H9 (cell line): ENCODE data around the gene RALA. TPM values are rescaled to one million over a fixed set of nuclear protein-coding genes. Genes with fewer than 3 reads are reported as not detected.

Experiments used
- DNase-seq: peaks from one replicate; pipeline ENCODE4 v3.0.0-alpha.2; 2017
- H2AFZ ChIP-seq: one replicate; pipeline ENCODE4 v1.6.1; 2013; ENCODE audit warnings: mild to moderate bottlenecking, low read length, control low read depth, moderate library complexity
- H2AK5ac ChIP-seq: 2 replicates; pipeline ENCODE4 v1.6.1; 2013; ENCODE audit warnings: low read length, control low read depth, mixed read lengths; ENCODE audit not compliant: insufficient read length
- H2BK120ac ChIP-seq: one replicate; pipeline ENCODE4 v1.6.1; 2013; ENCODE audit warnings: low read depth, mild to moderate bottlenecking, low read length, control low read depth, inconsistent platforms; ENCODE audit not compliant: poor library complexity, severe bottlenecking
- H2BK12ac ChIP-seq: 2 replicates; pipeline ENCODE4 v1.6.1; 2013; ENCODE audit warnings: low read length, control low read depth, mixed read lengths, low read depth; ENCODE audit not compliant: insufficient read length
- H2BK15ac ChIP-seq: 2 replicates; pipeline ENCODE4 v1.6.1; 2013; ENCODE audit warnings: low read depth, low read length, control low read depth
- H2BK20ac ChIP-seq: one replicate; pipeline ENCODE4 v1.6.1; 2013; ENCODE audit warnings: low read depth, mild to moderate bottlenecking, low read length, control low read depth, inconsistent platforms; ENCODE audit not compliant: poor library complexity, severe bottlenecking
- H2BK5ac ChIP-seq: 2 replicates; pipeline ENCODE4 v1.6.1; 2013; ENCODE audit warnings: low read length, control low read depth, mixed read lengths; ENCODE audit not compliant: insufficient read length
- H3K14ac ChIP-seq: 2 replicates; pipeline ENCODE4 v1.6.1; 2013; ENCODE audit warnings: low read length, control low read depth; ENCODE audit not compliant: insufficient read depth
- H3K18ac ChIP-seq: 2 replicates; pipeline ENCODE4 v1.6.1; 2013; ENCODE audit warnings: low read depth, mild to moderate bottlenecking, mixed read lengths, low read length, control low read depth; ENCODE audit not compliant: insufficient read length
- H3K23ac ChIP-seq: 2 replicates; pipeline ENCODE4 v1.6.1; 2013; ENCODE audit warnings: low read length, control low read depth, mixed read lengths, low read depth; ENCODE audit not compliant: insufficient read length
- H3K23me2 ChIP-seq: 2 replicates; pipeline ENCODE4 v1.6.1; 2013; ENCODE audit warnings: low read depth, mild to moderate bottlenecking, mixed read lengths, low read length, control low read depth; ENCODE audit not compliant: insufficient read length, poor library complexity, severe bottlenecking
- H3K27ac ChIP-seq: 2 replicates; pipeline ENCODE4 v1.5.1; 2013; ENCODE audit warnings: low read length, control low read depth, mixed read lengths, low read depth; ENCODE audit not compliant: insufficient read length
- H3K27me3 ChIP-seq: 2 replicates; pipeline ENCODE4 v1.6.1; 2013; ENCODE audit warnings: low read length, control low read depth, inconsistent platforms; ENCODE audit not compliant: insufficient read depth
- H3K4ac ChIP-seq: 2 replicates; pipeline ENCODE4 v1.6.1; 2013; ENCODE audit warnings: low read depth, mild to moderate bottlenecking, control low read depth, inconsistent platforms, low read length, moderate library complexity
- H3K4me1 ChIP-seq: 2 replicates; pipeline ENCODE4 v1.6.1; 2013; ENCODE audit warnings: low read length, control low read depth, inconsistent platforms; ENCODE audit not compliant: insufficient read depth
- H3K4me2 ChIP-seq: 2 replicates; pipeline ENCODE4 v1.6.1; 2013; ENCODE audit warnings: low read length, control low read depth, mixed read lengths; ENCODE audit not compliant: insufficient read length, insufficient read depth
- H3K56ac ChIP-seq: 2 replicates; pipeline ENCODE4 v1.6.1; 2013; ENCODE audit warnings: low read depth, mild to moderate bottlenecking, mixed read lengths, low read length, control low read depth; ENCODE audit not compliant: insufficient read length
- H3K79me1 ChIP-seq: 2 replicates; pipeline ENCODE4 v1.6.1; 2013; ENCODE audit warnings: low read depth, mild to moderate bottlenecking, moderate library complexity, low read length, control low read depth, inconsistent platforms; ENCODE audit not compliant: insufficient read depth, poor library complexity, severe bottlenecking
- H3K79me2 ChIP-seq: 2 replicates; pipeline ENCODE4 v1.6.1; 2013; ENCODE audit warnings: low read length, control low read depth, inconsistent platforms; ENCODE audit not compliant: insufficient read depth
- H3K9ac ChIP-seq: 2 replicates; pipeline ENCODE4 v1.6.1; 2013; ENCODE audit warnings: low read length, control low read depth, mixed read lengths; ENCODE audit not compliant: insufficient read length; ENCODE audit errors: extremely low read depth
- H3K9me3 ChIP-seq: one replicate; pipeline ENCODE4 v1.6.1; 2013; ENCODE audit warnings: low read depth, low read length, inconsistent platforms; ENCODE audit not compliant: control insufficient read depth
- H3T11ph ChIP-seq: one replicate; pipeline ENCODE4 v1.6.1; 2013; ENCODE audit warnings: mild to moderate bottlenecking, low read length, control low read depth, inconsistent platforms
- H4K20me1 ChIP-seq: one replicate; pipeline ENCODE4 v1.6.1; 2013; ENCODE audit not compliant: control insufficient read depth, insufficient read length, insufficient read depth
- H4K5ac ChIP-seq: 2 replicates; pipeline ENCODE4 v1.6.1; 2013; ENCODE audit warnings: low read depth, mild to moderate bottlenecking, mixed read lengths, low read length, control low read depth; ENCODE audit not compliant: insufficient read length
- H4K8ac ChIP-seq: replicated peaks from 2 replicates; pipeline ENCODE4 v1.6.1; 2013; ENCODE audit warnings: low read length, control low read depth, mixed read lengths, low read depth; ENCODE audit not compliant: insufficient read length
- H4K91ac ChIP-seq: 2 replicates; pipeline ENCODE4 v1.6.1; 2013; ENCODE audit warnings: low read depth, mild to moderate bottlenecking, moderate library complexity, mixed read lengths, low read length, control low read depth; ENCODE audit not compliant: insufficient read length
- H3K27ac Mint-ChIP-seq, 3 experiments: 2 replicates in 2 of 3; 3 replicates in 1 of 3; pipeline ENCODE4 v1.8.0; 2020 to 2021; ENCODE audit warnings: mixed read lengths in 3 of 3, mild to moderate bottlenecking in 1 of 3, moderate library complexity in 1 of 3
- H3K27me3 Mint-ChIP-seq: 2 replicates; pipeline ENCODE4 v1.8.0; 2021; ENCODE audit warnings: low read depth, mild to moderate bottlenecking, moderate library complexity, mixed read lengths
- H3K36me3 Mint-ChIP-seq, 3 experiments: 2 replicates in 2 of 3; 3 replicates in 1 of 3; pipeline ENCODE4 v1.8.0; 2020 to 2021; ENCODE audit warnings: low read depth in 3 of 3, mixed read lengths in 3 of 3; ENCODE audit not compliant: insufficient read depth in 1 of 3
- H3K4me1 Mint-ChIP-seq, 2 experiments: 2 replicates each; pipeline ENCODE4 v1.8.0; 2020; ENCODE audit warnings: mixed read lengths in 2 of 2
- H3K4me3 Mint-ChIP-seq, 2 experiments: 2 replicates in 1 of 2; 3 replicates in 1 of 2; pipeline ENCODE4 v1.8.0; 2020 to 2021; ENCODE audit warnings: mild to moderate bottlenecking in 2 of 2, mixed read lengths in 2 of 2, moderate library complexity in 1 of 2
- H3K9me3 Mint-ChIP-seq, 2 experiments: 2 replicates in 1 of 2; 3 replicates in 1 of 2; pipeline ENCODE4 v1.8.0; 2020; ENCODE audit warnings: mild to moderate bottlenecking in 2 of 2, mixed read lengths in 2 of 2, moderate library complexity in 1 of 2
- WGBS: extraction: QIAGEN DNeasy Blood & Tissue Kit; methylation state at CpG from one replicate; pipeline ENCODE4 v1.1.7; 2013; ENCODE audit warnings: missing lambda C conversion rate, low lambda C conversion rate, mixed read lengths; ENCODE audit not compliant: insufficient read length; ENCODE audit errors: extremely low coverage; 5-methylcytosine and 5-hydroxymethylcytosine counted together
- total RNA-seq: library from RNA; stranded (reverse); gene quantifications from 2 replicates; pipeline ENCODE4 v1.2.1, GENCODE V29; 2021
- TF ChIP-seq, protein P1 (sequence below): fragments of 200-600 bp; sonication (generic); conservative IDR thresholded peaks from 3 replicates; pipeline ENCODE4 v1.8.0; 2021; ENCODE audit warnings: antibody characterized with exemption, mild to moderate bottlenecking

The RALA gene
- total RNA-seq, 1 experiment from 2014 or later = 57.5 TPM

DNA sequence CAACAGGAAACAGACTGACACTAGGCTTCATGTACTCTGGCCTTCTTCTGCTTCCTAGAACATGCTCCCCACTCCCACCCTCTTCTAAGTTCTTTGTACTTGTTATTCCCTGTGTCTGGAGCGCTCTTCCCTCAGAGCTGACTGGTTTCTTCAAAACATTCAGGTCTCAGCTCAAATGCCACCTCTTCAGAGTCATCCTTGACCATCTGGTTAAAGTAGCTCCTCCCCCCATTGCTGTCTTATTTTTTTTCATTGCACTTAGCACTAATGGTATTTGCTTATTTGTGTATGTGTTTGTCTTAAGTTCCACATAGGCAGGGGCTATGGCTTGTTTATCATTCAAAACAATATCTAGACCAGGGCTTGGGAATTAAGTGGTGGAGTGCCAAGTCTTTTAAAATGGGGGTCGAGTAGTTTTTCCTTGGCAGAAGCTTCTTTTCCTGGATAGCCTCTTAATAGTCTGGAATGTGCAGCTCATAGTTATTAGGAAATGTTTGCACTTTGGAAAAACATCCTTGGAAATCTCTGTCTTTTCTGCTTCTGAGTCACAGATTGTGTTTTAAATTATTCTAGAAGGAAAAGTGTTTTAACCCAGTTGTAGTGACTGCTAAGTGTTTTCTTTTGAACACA lies 60.0 kb downstream of the RALA start:
- Histone ChIP-seq H3K9ac (no peak overlapping the region), H2BK12ac (no peak overlapping the region), H3K23me2 (no peaks in the 10 kb centered on the region), H3K9me3 (no peaks in the 10 kb centered on the region), H4K5ac (no peak overlapping the region), H3K27me3 (no peaks in the 10 kb centered on the region), H2BK120ac (peak overlapping the region; percentile 76), H2BK5ac (no peak overlapping the region), H4K91ac (no peak overlapping the region), H3K4ac (no peak overlapping the region), H3T11ph (no peak overlapping the region), H3K4me2 (no peak overlapping the region), H3K56ac (no peak overlapping the region), H4K8ac (no peak overlapping the region), H2AFZ (no peak overlapping the region), H4K20me1 (no peaks in the 10 kb centered on the region), H3K27ac (no peak overlapping the region), H3K79me1 (peaks cover 2% of the 10 kb centered on the region), H3K18ac (no peak overlapping the region), H2BK15ac (no peak overlapping the region), H2BK20ac (no peak overlapping the region), H3K14ac (no peak overlapping the region), H3K4me1 (peaks cover 8% of the 10 kb centered on the region; the same call in 1 of the 2 replicates), H3K23ac (no peak overlapping the region), H3K79me2 (peaks cover 5% of the 10 kb centered on the region; the same call in 1 of the 2 replicates), H2AK5ac (no peak overlapping the region)
- no CpG with 5 or more reads among the region's 2 CpGs for WGBS
- Mint-ChIP-seq H3K27me3 (no peaks in the 10 kb centered on the region), H3K9me3 (no peaks in the 10 kb centered on the region), H3K36me3 (peaks cover 6 to 8% (median 7%) of the 10 kb centered on the region in 3 experiments), H3K4me3 (no peak overlapping the region), H3K4me1 (peaks cover 25 to 27% of the 10 kb centered on the region in 2 experiments), H3K27ac (peak overlapping the region; percentile 1 to 61 (median 51); a peak in 3 of 7 replicates)
- no peak for DNase-seq
- TF ChIP-seq, protein P1, sequence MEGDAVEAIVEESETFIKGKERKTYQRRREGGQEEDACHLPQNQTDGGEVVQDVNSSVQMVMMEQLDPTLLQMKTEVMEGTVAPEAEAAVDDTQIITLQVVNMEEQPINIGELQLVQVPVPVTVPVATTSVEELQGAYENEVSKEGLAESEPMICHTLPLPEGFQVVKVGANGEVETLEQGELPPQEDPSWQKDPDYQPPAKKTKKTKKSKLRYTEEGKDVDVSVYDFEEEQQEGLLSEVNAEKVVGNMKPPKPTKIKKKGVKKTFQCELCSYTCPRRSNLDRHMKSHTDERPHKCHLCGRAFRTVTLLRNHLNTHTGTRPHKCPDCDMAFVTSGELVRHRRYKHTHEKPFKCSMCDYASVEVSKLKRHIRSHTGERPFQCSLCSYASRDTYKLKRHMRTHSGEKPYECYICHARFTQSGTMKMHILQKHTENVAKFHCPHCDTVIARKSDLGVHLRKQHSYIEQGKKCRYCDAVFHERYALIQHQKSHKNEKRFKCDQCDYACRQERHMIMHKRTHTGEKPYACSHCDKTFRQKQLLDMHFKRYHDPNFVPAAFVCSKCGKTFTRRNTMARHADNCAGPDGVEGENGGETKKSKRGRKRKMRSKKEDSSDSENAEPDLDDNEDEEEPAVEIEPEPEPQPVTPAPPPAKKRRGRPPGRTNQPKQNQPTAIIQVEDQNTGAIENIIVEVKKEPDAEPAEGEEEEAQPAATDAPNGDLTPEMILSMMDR = no peak
